ACHN (cell line): ENCODE results near the gene COL5A1.
"Not testable (repeated sequence)": the region's sequence is repeated elsewhere in the genome, so short reads cannot be mapped to it uniquely, and the experiment has no call there.

Experiments
- DNase-seq: peaks from one replicate; pipeline ENCODE4 v3.0.0-alpha.2; 2015
- in situ Hi-C: cut with HindIII; loops from 2 replicates; pipeline ENCODE4 v1.10.0; 2017; ENCODE audit warnings: low sequenced_read_pairs, low pct_ligation_motif_present, low pct_unique_long_range_greater_than_20kb

The COL5A1 gene

DNA sequence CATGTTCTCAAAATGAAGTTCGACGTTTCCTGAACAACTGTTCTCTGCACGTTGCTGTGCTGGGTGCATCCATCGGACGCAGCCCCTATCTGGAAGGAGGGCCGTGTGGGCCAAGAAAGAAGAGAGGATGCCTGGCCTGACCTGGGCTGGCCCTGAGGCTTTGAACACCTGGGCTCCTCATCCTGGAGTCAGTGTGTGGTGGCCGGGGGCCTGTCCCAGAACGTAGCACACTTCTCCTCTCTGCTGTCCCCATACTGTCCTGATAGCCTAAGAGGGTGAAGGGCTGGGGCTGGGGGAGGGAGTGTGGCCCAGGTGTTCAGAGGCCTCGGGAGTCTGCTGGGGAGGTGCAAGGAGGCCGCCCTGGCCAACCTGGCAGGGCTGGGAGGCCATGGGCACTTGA is 21.5 kb downstream of the COL5A1 start:
- DNase-seq: no peak
- in situ Hi-C loops: no loop called here

DNA sequence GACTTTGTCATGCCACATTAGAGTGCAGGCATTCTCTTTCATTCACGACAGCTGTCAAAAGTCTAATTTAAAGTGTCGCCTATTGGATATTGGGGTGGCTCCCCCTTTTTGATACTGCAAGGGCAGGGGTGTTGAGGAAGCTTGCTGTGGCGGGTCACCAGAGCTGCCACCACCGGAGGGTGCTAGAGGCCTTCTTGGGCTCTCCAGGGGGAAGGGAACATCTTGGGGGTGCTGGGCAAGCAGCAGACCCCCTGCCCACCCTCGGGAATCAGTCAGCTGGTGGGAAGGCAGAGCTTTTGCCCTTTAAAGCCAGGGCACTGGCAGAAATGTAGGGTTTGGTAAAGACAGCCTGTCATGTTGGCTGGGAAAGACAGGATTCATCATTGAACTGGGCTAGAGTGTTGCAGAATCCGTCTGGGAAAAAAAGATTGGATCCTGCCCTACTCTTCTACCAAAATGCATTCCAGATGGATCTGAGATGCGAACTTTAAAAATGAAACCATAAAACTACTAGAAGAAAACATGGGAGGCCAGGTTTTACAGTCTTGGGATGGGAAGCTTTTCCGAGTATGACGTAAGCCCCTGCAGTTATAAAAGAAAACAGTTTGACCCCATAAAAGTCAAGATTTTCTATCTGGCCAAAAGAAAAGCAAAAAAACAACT is 22.3 kb downstream of the COL5A1 start:
- DNase-seq: no peak
- in situ Hi-C loops: no loop called here

DNA sequence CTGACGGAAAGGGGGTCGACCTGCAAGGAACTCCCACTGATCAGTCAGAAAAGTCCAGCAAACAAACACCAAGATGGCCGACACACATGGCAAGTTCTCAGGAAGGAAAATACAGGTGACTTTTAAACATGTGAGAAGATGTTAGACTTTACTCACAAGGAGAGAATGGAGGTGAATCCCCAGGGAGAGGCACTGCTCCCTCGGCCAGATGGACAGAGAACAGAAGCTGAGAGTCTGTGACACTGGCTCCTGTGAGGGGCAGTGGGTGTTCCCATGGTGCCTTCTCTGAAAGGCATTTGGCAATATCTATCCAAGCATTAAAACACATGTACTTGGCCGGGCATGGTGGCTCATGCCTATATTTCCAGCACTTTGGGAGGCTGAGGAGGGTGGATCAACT is 22.8 kb downstream of the COL5A1 start:
- DNase-seq: no peak
- in situ Hi-C loops: no loop called here

DNA sequence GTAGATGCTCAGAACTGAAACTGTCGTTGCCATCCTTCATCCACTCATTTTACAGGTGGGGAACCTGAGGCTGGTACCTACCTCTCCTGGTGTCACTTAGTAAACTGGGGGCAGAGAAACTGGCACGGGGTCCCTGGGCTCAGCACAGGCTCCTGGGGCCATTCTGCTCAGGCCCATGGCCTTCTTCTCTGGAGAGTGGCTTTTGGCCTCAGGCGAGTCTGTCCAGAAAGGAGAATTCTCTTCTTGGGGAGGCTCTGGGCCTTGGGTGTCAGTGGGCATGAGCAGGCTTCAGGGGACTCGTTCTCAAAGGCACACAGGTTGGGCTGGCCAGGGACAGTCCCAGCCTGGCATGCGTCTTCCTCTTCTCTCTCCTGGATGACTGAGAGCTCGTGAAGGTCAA is 24.6 kb downstream of the COL5A1 start:
- in situ Hi-C loops: no loop called here
- no peak for DNase-seq

DNA sequence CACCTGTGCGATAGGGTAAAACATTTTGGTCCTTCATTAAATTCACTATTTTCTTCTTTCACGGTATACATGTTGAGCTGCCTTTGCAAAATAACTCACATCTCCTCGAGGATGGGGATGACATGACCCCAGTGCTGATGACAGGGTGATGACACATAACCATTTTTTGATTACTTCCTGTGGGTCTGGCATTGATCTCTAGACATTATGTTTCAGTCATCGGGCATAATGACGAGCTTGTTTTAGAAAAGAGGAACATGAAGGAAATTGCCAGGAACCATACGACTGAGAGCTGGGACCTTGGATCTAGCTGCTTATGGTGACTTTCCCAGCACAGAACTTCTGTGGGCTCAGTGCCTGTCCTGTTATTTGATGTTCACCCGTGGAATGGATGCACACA is 25.2 kb downstream of the COL5A1 start:
- DNase-seq: no peak
- in situ Hi-C loops: no loop called here

DNA sequence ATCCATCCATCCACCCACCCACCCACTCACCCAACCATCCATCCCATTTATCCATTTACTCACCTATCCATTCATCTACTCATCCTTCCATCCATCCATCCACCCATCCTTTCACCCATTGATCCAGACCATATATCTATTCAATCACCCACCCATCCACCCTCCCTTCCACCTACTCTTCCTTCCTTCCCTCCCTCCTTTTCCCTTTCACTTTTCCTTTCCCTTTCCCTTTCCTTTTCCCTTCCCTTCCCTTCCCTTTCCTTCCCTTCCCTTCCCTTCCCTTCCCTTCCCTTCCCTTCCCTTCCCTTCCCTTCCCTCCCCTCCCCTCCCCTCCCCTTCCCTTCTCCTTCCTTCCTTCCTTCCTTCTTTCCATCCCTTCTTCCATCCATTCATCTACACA is 27.4 kb downstream of the COL5A1 start:
- in situ Hi-C loops, DNase-seq: not testable (repeated sequence)

DNA sequence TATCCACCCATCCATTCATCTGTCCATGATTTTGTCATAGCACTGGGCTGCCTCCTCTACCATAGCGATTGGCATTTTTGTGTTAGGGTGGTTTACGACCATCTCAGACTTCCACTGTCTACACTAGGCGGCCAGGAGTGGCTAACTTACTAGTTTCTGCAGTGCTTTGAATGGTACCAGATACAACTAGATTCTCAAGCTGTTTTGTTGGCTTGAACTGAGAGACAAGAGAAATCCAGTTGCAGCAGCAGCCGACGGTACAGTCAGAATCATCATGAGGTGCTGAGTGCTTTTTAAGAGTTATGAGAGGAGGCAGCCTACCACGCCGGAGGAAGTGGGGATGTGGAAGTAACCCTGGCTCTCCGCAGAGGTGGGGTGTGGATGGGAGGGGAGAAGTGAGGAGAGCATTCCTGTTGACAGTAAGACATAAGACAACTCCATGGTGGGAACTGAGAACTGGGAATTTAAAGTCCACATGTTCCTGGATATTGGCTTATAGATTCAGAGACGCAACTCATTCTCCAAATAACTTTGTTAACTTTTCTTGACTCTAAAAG is 27.9 kb downstream of the COL5A1 start:
- in situ Hi-C loops: no loop called here
- no peak for DNase-seq

DNA sequence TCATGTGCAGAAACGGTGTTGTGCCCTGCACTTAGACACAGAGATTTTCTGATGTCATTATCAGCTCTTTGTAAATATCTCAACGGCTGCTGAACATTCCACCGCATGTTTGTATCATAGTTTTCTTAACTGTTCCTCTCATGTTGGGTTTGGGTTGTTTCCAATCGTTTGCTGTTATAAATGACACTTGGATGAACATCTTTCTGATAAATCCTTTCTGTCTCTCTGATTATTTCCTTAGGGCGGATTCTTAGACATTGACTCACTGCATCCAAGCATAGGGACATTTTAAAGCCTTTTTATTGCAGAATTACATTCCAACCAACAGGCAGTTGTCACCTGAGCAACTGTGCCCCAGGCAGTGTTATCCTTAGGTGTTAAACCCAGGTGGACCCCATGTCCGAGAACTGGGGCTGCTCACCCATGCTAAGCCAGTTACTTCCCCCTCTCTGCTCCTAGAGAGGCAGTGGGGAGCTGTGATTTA is 28.5 kb downstream of the COL5A1 start:
- in situ Hi-C loops: no loop called here
- DNase-seq: no peak

DNA sequence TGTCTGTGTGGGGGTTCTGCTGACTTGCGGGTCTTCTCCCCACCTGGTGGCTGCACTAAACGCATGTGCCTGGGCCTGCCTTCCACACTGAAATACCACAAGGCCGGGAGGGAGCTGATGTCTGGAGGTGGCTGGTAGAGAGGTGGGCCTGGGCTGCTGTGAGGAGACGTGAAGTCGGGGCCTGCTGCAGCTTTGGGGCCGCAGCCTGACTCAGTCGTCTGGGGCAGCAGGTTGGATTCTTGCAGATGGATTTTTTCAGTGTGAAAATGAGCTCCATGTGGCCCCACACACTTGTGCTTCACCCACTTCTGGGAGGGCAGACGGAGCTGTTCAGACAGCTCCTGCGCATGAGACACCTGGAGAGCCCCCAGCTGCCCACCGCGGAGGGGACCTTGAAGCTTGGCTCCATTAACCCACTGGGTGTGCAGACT is 29.3 kb downstream of the COL5A1 start:
- DNase-seq: no peak
- in situ Hi-C loops: no loop called here

DNA sequence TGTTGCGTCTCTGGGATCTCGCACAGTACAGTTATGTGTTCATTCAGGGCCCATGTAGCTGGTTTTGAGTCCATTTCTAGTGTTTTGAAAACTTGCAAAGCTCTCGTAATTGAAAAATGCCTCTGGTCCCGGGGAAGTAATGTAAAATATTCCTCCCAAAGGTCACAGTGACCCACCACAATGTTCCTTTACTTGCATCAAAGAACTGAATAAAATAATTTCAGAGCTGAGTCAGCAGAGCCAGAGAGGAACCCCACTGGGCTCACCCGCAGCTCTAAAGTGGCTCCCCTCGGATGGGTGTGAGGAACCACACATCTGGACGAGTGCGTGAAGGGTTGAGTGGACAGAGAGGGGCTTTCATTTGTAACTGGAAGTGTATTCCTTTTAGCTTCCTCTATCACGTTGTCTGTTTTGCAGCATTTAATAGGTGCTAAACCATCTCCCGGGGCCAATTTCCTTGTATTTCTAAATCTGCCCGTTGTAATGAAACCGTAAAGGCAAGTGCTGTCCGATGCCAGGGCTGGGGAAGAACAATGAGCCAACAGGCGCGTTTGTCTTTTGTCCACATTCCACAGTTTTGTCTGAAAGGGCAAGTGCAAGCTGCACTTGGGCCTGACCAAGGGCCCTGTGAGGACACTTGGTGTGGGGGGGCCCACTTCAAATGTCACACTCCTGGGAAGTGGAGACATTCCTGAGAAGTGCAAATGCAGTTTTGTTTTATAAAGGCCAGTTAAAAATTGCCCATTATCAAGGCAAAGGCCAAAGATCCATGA is 29.9 kb downstream of the COL5A1 start:
- in situ Hi-C loops: no loop called here
- no peak for DNase-seq

DNA sequence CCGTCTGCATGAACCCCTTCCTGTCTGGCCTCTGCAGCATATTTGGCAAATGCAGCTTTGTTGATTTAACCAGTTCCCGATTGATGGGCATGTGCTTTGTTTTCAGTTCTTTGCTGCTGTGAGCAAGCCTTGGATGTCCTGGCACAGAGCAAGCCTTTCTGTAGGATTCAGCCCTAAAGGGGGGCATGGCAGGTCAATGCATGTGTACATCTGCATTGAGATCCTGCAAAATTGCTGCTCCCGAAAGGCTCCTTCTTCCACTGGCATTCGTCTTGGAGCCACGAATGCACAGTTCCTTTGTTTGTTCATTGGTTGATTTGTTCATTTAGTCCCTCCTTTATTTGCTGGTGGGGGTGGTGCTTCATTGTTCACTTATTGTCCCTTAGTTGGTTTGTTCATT is 34.8 kb downstream of the COL5A1 start:
- in situ Hi-C loops: no loop called here

DNA sequence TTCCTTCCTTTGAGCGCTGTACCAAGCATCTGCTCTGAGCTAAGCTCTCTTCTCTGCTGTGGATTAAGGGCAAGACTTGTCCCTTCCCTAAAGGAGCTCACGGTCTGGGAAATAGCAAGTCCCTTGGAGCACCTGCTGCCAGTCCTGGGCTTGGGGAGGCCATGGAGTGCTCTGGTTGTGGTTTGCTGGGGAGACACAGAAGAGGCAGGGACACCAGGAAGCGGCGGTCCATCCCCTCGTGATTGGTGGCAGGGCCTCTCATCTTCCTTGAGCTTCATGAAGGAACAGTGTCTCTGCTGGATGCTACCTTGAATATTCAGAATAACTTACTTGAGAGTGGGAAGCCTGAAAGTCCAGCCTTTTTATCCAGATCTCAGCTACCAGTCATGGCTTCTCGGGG is 35.3 kb downstream of the COL5A1 start:
- no peak for DNase-seq
- in situ Hi-C loops: no loop called here

More for the DNA sequence above, 34.8 kb downstream of the COL5A1 start:
- DNase-seq: no peak

DNA sequence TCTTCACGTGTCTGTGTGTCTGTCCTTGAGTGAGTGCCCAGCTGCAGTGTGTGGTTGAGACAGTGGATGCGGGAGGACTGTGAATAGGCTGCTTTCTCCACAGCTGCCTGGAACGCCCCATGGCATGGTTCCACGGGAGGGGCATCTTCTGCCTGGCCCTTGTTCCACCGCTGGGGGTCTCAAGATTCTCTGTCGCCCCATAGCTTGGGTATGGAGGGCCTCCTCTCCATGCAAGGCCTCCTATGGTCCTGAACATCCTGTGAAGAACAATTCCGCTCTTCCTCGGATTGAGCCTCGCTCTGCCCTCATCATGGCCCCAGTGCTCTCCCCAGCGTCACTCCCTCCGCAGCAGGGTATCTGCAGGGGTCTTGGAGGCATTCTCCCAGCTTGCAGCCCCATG is 36.1 kb downstream of the COL5A1 start:
- no peak for DNase-seq
- in situ Hi-C loops: no loop called here

DNA sequence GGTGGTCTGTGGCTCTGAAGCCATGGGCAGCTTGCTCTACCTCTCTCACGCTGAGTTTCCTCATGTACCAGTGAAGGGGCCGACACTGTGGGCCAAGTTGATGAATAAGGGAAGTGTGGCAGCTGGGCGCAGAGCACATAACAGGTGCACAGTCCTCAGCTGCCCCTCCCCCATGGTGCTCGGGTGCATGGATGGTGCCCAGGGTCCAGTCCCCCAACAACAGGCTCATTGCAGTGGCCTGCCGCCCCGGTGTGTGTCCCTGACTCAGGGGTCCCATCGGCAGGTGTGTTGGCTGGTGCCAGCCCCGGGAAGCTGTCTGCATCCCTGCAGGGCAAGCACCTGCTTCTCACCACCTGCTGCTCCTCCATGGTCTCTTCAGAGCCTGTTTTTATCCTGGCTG is 36.6 kb downstream of the COL5A1 start:
- in situ Hi-C loops: no loop called here
- DNase-seq: no peak

DNA sequence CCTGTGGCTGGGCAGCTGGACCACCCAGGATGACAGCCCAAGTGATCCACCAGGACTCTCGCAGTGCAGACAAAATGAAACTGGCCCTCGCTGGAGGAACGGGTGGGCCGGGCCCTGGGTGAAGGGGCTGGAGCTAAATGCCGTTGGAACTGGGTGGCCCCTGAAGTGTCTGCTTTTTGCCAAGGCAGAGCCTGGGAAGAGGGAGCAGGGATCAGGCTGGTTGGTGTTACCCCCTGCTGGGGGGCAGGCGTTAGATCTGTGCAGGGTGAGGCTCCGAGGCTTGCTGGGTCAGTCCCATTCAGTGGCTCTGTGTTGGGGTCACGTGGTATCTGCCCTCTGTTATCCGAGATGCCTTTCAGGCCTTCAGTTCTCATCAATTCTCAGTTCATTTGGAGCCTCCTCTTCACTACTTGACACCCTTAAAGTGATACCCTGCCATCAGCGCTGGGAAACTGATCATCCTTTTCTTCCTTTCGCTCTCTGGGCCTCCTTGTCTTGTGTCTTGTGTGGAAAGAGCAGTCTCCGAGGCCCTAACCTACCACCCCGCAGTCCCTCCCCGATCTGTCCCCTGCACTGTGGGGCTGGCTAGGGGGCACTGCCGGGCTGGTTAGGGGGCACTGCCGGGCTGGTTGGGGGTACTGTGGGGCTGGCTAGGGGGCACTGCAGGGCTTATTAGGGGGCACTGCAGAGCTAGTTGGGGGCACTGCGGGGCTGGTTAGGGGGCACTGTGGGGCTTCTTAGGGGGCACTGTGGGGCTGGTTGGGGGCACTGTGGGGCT is 37.3 kb downstream of the COL5A1 start:
- in situ Hi-C loops: no loop called here
- DNase-seq: no peak

DNA sequence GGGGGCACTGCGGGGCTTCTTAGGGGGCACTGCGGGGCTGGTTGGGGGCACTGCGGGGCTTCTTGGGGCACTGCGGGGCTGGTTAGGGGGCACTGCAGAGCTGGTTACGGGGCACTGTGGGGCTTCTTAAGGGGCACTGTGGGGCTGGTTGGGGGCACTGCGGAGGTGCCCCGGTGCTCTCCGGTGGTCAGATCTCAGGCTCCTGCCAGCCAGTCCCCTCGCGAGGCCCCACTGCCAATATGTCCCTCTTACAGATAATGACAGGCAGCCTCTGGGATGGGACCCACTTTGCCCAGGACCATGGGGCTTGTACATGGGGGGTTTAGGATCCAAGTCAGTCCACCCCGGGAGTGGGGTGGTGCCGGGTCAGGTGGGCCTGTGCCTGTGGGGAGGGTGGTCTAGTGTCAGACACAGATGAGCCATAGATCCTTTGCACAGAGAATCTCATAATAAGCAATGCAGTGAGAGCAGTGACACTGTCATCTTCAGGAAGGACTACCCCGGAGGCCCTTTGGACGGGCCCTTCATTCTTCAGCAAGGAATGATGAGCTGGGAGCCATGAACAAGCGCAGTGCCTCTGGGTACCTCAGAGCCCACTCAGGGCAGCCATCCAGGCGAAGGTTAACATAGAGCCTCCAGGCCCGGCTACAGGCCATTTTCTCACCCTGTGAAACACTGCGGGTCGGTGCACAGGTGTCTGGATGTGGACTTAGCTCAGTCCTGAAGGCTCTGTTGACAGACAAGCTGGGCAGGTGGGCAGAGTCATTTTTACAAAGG is 38.2 kb downstream of the COL5A1 start:
- in situ Hi-C loops: no loop called here
- no peak for DNase-seq

DNA sequence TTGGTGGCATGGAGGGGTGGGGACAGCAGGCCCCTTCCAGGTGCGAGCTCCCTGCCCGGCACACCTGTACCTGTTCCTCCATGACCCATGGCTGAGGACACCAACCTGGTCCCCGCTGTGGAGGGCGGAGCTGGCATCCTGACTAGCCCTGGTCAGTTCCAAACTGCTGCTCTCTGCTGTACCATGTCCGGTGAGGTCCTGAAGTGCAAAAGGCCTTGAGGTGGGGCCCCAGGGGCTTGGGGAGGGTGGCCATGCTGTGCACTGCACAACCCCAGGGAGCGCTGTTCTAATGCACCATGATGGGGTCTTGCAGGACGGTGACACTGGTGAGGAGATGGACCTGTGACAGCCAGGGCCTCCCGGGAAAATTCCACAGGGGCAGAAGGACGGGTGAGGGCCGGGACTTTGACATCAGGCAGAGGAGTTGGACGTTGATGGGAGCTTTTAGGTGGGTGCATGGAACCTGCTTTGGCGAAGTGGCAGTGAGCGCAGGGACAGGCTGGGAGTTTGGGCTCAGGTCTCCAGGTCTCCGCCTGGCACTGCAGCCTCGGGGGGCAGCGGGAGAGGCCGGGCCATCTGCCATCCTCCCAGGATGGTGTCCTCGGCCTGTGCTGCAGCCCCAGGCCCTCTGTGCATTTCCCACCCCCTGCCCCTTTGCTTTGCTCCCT is 38.9 kb downstream of the COL5A1 start:
- no peak for DNase-seq
- in situ Hi-C loops: no loop called here

DNA sequence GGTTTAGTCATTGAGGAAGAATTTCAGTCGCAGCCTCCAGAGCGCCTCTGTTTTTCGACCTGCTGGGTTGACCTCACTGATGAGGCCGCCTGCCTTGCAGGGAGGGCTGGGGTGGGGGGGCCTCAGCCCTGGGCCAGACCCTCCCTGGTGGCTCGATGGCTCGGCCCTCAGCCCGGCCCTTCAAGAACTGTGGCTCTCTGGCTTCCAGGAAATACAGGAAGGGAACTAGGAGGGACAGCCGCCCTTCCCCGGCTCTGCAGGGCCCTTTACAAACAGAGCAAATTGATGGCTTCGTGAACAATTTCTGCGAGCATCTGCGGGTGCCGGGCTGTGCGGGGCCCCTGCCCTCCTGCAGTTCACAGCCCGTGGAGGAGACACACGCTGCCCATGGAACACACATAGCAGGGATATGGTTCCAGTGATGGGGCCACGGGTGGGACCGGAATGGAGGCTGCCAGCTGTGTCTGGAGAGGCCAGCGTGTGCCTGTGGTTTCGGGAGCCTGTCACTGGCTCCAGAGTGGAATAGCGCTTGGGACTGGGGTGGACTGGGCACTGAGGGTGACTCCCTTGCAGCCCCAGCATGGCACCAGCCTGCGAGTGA is 39.6 kb downstream of the COL5A1 start:
- in situ Hi-C loops: no loop called here

More for the DNA sequence above, 39.6 kb downstream of the COL5A1 start:
- DNase-seq: no peak
